Measurements from ENCODE around the gene RAP1B. TPM values are rescaled to one million over a fixed set of nuclear protein-coding genes. Genes with fewer than 3 reads are reported as not detected.
A peak's percentile ranks its signal among the peaks of the same experiment; 100 is the strongest.

The RAP1B gene
- total and polyA plus RNA-seq, 2 donors (not counting 3 experiments of a cell fraction or from before 2014, with no cell fraction given): 147 to 174 TPM

DNA sequence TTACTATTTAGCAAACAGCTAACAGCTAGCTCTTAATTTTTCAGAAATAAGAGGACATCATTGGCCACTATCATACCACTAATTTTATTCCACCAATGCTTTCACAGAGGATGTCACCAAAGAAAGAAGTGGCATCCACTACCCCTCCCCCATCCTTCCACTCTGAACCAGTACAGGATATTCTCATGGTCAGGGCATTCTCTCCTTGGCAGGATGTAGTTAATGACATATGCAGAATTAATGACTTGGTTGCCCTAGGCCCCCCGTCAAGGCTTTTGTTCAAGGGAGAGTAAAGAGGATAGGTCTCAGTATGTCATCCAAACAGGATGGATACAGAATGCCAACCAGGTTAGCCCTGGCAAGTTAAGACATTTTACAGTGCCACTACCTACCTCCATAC, 57.2 kb downstream of the RAP1B start:
- Histone ChIP-seq H3K9me3 (replicated peaks; ENCODE audit: control insufficient read depth, insufficient read depth, low read length) (no peaks in the 10 kb centered on the region), H2AFZ (ENCODE audit: low read depth, low read length) (no peak overlapping the region), H3K4me1 (ENCODE audit: control insufficient read depth, extremely low read depth, insufficient read depth, low read length) (no peaks in the 10 kb centered on the region), H3K27ac (ENCODE audit: insufficient read depth, low read depth, low read length) (no peak overlapping the region), H3K27me3 (ENCODE audit: control insufficient read depth in 2 of 2, insufficient read depth in 2 of 2, low read length in 2 of 2) (no peaks in the 10 kb centered on the region), H3K79me2 (ENCODE audit: control insufficient read depth, insufficient read depth, low read length) (no peaks in the 10 kb centered on the region), H3K4me2 (ENCODE audit: insufficient read depth, low read length) (no peak overlapping the region), H3K9ac (replicated peaks; ENCODE audit: extremely low read depth, insufficient read depth, low read length) (no peak overlapping the region), H3K4me3 (replicated peaks in 1 of 3; ENCODE audit: insufficient read depth in 1 of 3, low read depth in 1 of 3, low read length in 3 of 3) (no peak overlapping the region), H3K36me3 (ENCODE audit: control insufficient read depth in 2 of 2, extremely low read depth in 1 of 2, insufficient read depth in 2 of 2, low read length in 2 of 2) (peaks cover 0 to 2% of the 10 kb centered on the region in 2 experiments), H4K20me1 (replicated peaks; ENCODE audit: control insufficient read depth, extremely low read depth, insufficient read depth, low read length) (no peaks in the 10 kb centered on the region), H3K9me1 (replicated peaks; ENCODE audit: control insufficient read depth, extremely low read depth, insufficient read depth, low read length) (no peaks in the 10 kb centered on the region)
- no peak for FAIRE-seq
- intact Hi-C loops (cut with micrococcal nuclease) (no loop called here), dilution Hi-C loops (cut with MboI; ENCODE audit: extremely low pct_ligation_motif_present, low sequenced_read_pairs) (no loop called here)
- TF ChIP-seq, protein P1, sequence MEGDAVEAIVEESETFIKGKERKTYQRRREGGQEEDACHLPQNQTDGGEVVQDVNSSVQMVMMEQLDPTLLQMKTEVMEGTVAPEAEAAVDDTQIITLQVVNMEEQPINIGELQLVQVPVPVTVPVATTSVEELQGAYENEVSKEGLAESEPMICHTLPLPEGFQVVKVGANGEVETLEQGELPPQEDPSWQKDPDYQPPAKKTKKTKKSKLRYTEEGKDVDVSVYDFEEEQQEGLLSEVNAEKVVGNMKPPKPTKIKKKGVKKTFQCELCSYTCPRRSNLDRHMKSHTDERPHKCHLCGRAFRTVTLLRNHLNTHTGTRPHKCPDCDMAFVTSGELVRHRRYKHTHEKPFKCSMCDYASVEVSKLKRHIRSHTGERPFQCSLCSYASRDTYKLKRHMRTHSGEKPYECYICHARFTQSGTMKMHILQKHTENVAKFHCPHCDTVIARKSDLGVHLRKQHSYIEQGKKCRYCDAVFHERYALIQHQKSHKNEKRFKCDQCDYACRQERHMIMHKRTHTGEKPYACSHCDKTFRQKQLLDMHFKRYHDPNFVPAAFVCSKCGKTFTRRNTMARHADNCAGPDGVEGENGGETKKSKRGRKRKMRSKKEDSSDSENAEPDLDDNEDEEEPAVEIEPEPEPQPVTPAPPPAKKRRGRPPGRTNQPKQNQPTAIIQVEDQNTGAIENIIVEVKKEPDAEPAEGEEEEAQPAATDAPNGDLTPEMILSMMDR (IDR thresholded peaks at IDR 0.05; ENCODE audit: extremely low read depth in 1 of 2, insufficient read depth in 1 of 2, low read depth in 1 of 2, low read length in 2 of 2): no peak
- TF ChIP-seq GATA2 (IDR thresholded peaks at IDR 0.05; ENCODE audit: insufficient read depth, insufficient read length, low read depth, low read length) (no peak), MYC (IDR thresholded peaks at IDR 0.05; ENCODE audit: low read depth, low read length) (no peak), EZH2 (IDR thresholded peaks at IDR 0.05; ENCODE audit: borderline replicate concordance, low read depth, low read length, severe bottlenecking) (no peak), FOS (IDR thresholded peaks at IDR 0.05; ENCODE audit: borderline replicate concordance, insufficient read depth, low read length) (no peak), POLR2A (IDR thresholded peaks at IDR 0.05; ENCODE audit: low read depth, low read length) (no peak), JUN (IDR thresholded peaks at IDR 0.05; ENCODE audit: borderline replicate concordance, insufficient read depth, insufficient read length, low read depth) (no peak), POLR2AphosphoS5 (IDR thresholded peaks at IDR 0.05; ENCODE audit: insufficient read depth, low read depth, low read length) (no peak)
- TF ChIP-seq, protein P2, sequence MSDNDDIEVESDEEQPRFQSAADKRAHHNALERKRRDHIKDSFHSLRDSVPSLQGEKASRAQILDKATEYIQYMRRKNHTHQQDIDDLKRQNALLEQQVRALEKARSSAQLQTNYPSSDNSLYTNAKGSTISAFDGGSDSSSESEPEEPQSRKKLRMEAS (IDR thresholded peaks at IDR 0.05; ENCODE audit: insufficient read depth, insufficient read length): no peak
- DNase-seq (ENCODE audit: low read depth, low spot score): peak; percentile 11
- CTCF ChIA-PET: interaction anchor here (0.9 to 1.3 kb wide), 2 partner anchors 312 to 350 kb away, joined by 3 read pairs; no protein-coding TSS in a partner anchor
- no TSS peak for BruUV-seq (replicated peaks)
- POLR2A ChIA-PET: no interaction called here
